Effector memory CD8-positive, alpha-beta T cell (primary cell): ENCODE results near the gene C16orf95.
A peak's percentile ranks its signal among the peaks of the same experiment; 100 is the strongest.
"Not testable (repeated sequence)": the region's sequence is repeated elsewhere in the genome, so short reads cannot be mapped to it uniquely, and the experiment has no call there.

ENCODE experiments used
- ATAC-seq: fragments of 150-1000 bp; cut with Tn5 transposase; replicated peaks from 2 replicates; pipeline ENCODE4 v1.10.0; 2021; ENCODE audit warnings: mild to moderate bottlenecking, moderate library complexity
- DNase-seq, 3 experiments: peaks; one replicate each; pipeline ENCODE4 v3.0.0; 2021
- H3K27ac Mint-ChIP-seq, 2 donors: one replicate each; pipeline ENCODE4 v1.8.0; 2022; ENCODE audit warnings: mild to moderate bottlenecking in 2 of 2, mixed read lengths in 2 of 2, moderate library complexity in 2 of 2
- H3K27me3 Mint-ChIP-seq, 2 donors: one replicate each; pipeline ENCODE4 v1.8.0; 2022; ENCODE audit warnings: mixed read lengths in 2 of 2
- H3K36me3 Mint-ChIP-seq: one replicate; pipeline ENCODE4 v1.8.0; 2022; ENCODE audit warnings: mild to moderate bottlenecking, moderate library complexity, mixed read lengths; ENCODE audit not compliant: insufficient read depth
- H3K4me1 Mint-ChIP-seq, 2 donors: one replicate each; pipeline ENCODE4 v1.8.0; 2022; ENCODE audit warnings: low read depth in 2 of 2, mixed read lengths in 2 of 2
- H3K4me3 Mint-ChIP-seq, 2 donors: one replicate each; pipeline ENCODE4 v1.8.0; 2022; ENCODE audit warnings: mild to moderate bottlenecking in 2 of 2, mixed read lengths in 2 of 2, moderate library complexity in 2 of 2
- H3K9me3 Mint-ChIP-seq, 2 donors: one replicate each; pipeline ENCODE4 v1.8.0; 2022; ENCODE audit warnings: mixed read lengths in 2 of 2
- total RNA-seq, 9 experiments: gene quantifications; one replicate each; lab custom pipeline; 2026; lab: John Stamatoyannopoulos, UW

The C16orf95 gene, protein sequence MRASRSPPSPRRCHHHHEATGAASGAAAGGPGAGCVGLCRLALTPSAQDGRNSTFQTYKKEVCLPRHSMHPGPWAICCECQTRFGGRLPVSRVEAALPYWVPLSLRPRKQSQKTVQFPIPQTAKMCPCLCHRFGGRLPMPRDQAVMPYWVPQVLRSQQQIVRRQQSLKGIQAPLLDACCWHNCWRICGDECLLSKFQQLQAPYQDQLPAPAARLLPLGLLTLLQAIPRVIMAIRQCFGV
- total RNA-seq = 0.39 to 2.2 (median 0.91) reads per million in 9 experiments

DNA sequence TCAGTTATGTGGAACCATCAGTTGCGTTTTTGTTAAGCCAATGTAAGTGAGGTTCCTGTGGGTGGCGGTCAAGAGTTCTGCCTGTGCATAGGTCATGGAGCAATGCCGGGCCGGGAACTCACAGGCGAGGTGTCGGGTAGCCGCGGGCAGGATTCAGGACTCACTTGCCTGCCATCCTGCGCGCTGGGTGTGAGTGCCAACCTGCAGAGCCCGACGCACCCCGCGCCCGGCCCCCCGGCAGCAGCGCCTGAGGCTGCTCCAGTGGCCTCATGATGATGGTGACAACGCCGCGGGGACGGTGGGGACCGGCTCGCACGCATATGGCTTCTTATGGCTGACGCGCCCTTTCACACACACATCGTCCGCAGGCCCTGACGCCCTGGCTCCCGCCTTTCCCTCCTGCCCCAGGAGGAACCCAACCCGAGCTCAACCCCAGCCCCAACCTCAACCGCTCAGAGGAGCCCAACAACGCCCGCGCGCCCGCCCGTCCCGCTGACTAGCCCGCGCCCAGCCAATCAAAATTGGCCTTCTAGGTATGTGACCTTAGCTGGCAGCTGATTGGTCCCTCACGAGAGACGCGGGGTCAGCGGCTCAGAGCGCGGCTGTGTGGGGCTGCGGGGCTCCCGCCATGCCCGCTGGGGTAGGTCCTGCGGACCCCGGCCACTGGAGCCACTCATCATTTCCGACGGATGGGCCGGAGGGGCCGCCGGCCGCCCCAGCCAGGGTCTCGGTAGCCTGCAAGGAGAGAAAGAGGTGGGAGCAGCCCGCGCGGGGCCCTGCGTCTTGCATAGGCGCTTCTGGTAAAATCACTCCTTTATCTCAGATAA, at the start of gene C16orf95:
TSS of gene C16orf95 (minus strand) at position 470 of the 827 bp plus-strand sequence. CDS start at position 320, 150 bp downstream.
- Mint-ChIP-seq H3K27ac (peak within 1 kb of the TSS; percentile 94 to 95), H3K4me1 (peaks cover 16 to 18% of the 10 kb centered on the region in 2 donors), H3K27me3 (no peaks in the 10 kb centered on the region), H3K4me3 (peak within 1 kb of the TSS; percentile 88 to 92), H3K9me3 (no peaks in the 10 kb centered on the region), H3K36me3 (peaks cover 24% of the 10 kb centered on the region)
- peak; percentile 93 for ATAC-seq
- DNase-seq = peak; percentile 98 to 99 (median 99)

GRCh38 chr16:87366930-87367329, 49.7 kb upstream of the C16orf95 start:
- peaks cover 34 to 40% of the 10 kb centered on the region in 2 donors for H3K4me1 Mint-ChIP-seq
- H3K27me3 Mint-ChIP-seq = no peaks in the 10 kb centered on the region
- ATAC-seq (no peak), DNase-seq (no peak)
- peak overlapping the region in 1 of 2 donors; percentile 13 for H3K27ac Mint-ChIP-seq
- H3K9me3 Mint-ChIP-seq = no peaks in the 10 kb centered on the region
- peaks cover 18% of the 10 kb centered on the region for H3K36me3 Mint-ChIP-seq
- no peak overlapping the region for H3K4me3 Mint-ChIP-seq

DNA sequence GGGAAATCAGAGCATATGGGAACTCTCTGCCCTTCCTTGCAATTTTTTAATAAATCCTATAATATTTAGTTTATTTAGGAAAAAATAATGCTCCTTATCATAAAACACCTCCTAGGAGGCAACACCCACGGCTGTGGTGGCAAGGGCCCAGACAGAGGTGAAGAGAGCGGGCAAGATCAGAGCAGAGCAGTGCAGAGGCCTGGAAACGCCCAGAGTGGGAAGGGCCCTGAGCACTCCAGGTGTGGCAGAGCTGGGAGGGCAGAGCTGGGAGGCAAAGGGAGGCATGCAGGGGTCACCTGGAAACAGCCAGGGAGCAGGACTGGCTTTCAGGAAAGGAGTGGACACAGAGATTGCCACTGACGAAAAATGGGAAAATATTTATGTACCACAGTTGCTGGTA, 49.1 kb upstream of the C16orf95 start:
- peaks cover 18% of the 10 kb centered on the region for H3K36me3 Mint-ChIP-seq
- H3K27me3 Mint-ChIP-seq = no peaks in the 10 kb centered on the region
- DNase-seq = no peak

GRCh38 chr16:87365021-87365713, 48.0 kb upstream of the C16orf95 start:
- H3K27me3 Mint-ChIP-seq = no peaks in the 10 kb centered on the region
- peaks cover 27 to 43% of the 10 kb centered on the region in 2 donors for H3K4me1 Mint-ChIP-seq
- peaks cover 28% of the 10 kb centered on the region for H3K36me3 Mint-ChIP-seq
- H3K27ac Mint-ChIP-seq = peak overlapping the region; percentile 28 to 86
- DNase-seq = no peak
- H3K4me3 Mint-ChIP-seq = no peak overlapping the region
- no peak for ATAC-seq
- no peaks in the 10 kb centered on the region for H3K9me3 Mint-ChIP-seq

More for the DNA sequence above, 49.1 kb upstream of the C16orf95 start:
- Mint-ChIP-seq H3K4me1 (peaks cover 29 to 42% of the 10 kb centered on the region in 2 donors), H3K4me3 (no peak overlapping the region), H3K27ac (peak overlapping the region; percentile 13 to 31), H3K9me3 (no peaks in the 10 kb centered on the region)
- no peak for ATAC-seq

- ATAC-seq (no peak), DNase-seq (no peak)
- Mint-ChIP-seq H3K9me3 (no peaks in the 10 kb centered on the region), H3K36me3 (peaks cover 35% of the 10 kb centered on the region), H3K27ac (peak overlapping the region; percentile 85 to 86), H3K4me1 (peaks cover 23 to 38% of the 10 kb centered on the region in 2 donors), H3K4me3 (peak overlapping the region in 1 of 2 donors; percentile 23), H3K27me3 (no peaks in the 10 kb centered on the region)
Observed at GRCh38 chr16:87363771-87364455, 46.7 kb upstream of the C16orf95 start.

DNA sequence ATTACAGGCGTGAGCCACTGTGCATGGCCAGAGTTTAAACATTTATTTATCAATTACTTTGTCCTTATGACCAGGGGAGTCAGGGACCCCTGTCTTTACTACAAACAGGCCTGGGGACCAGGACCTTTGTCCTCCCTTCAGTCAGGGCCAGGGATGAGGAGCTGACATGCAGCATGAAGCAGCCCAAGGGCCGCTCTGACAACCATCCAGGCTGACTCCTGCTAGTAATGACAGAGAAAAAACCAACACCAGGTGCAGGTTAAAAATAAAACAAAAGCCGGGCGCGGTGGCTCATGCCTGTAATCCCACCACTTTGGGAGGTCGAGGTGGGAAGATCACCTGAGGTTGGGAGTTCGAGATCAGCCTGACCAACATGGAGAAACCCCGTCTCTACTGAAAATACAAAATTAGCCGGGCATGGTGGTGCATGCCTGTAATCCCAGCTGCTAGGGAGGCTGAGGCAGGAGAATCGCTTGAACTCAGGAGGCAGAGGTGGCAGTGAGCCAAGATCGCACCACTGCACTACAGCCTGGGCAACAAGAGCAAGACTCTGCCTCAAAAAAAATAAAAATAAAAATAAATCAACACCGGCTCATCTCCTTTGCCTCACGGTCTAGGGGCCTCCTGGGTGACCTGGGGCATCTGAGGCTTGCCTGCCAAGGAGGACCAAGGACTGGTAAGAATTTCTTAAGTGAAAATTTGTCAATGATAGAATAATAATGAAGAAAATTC, 45.8 kb upstream of the C16orf95 start:
- not testable (repeated sequence) for H3K9me3 Mint-ChIP-seq, H3K27me3 Mint-ChIP-seq, DNase-seq, H3K4me3 Mint-ChIP-seq, ATAC-seq
- Mint-ChIP-seq H3K36me3 (peaks cover 40% of the 10 kb centered on the region), H3K4me1 (peaks cover 17 to 38% of the 10 kb centered on the region in 2 donors), H3K27ac (peak overlapping the region; percentile 49 to 85)

GRCh38 chr16:87361916-87362619, 44.9 kb upstream of the C16orf95 start:
- H3K9me3 Mint-ChIP-seq = no peaks in the 10 kb centered on the region
- H3K4me1 Mint-ChIP-seq = peaks cover 17 to 38% of the 10 kb centered on the region in 2 donors
- no peaks in the 10 kb centered on the region for H3K27me3 Mint-ChIP-seq
- H3K27ac Mint-ChIP-seq = no peak overlapping the region
- no peak for ATAC-seq
- peaks cover 41% of the 10 kb centered on the region for H3K36me3 Mint-ChIP-seq
- H3K4me3 Mint-ChIP-seq = no peak overlapping the region
- no peak for DNase-seq

DNA sequence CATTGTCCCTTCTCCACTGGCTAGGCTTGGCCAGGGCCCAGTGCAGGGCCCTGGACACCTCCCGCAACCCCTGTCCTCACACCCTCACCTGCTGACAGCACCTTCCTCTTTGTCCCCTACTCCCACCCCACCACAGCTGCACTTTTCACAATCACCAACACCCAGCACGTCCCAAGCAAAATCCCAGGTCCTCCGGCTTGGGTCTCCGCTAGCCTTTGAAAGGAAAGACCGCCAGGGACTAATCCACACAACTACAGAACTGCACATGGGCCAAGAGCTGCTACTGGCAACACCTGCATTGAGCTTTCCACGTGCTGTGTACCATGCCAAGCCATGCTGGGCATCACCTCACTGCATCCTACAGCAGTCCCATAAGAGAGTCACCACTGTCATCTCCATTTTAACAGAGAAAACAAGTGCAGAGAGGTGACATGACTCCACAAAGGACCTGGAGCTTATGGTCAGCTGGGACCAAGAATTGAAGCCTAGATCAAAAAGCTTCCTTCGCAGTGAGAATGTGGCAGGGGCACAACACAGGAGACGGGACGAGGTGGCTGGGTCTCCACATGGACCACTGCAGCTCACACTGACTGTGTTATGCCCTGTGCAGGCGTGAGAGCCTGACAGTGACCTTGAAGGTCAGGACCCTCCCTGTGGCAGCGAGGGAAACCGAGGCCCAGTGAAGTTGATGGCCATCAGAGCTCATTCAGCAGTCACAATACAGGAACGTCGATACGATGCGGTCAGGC, 43.8 kb upstream of the C16orf95 start:
- H3K36me3 Mint-ChIP-seq = peaks cover 37% of the 10 kb centered on the region
- H3K27ac Mint-ChIP-seq = peak overlapping the region in 1 of 2 donors; percentile 67
- H3K9me3 Mint-ChIP-seq = no peaks in the 10 kb centered on the region
- H3K4me3 Mint-ChIP-seq = no peak overlapping the region
- DNase-seq = no peak
- ATAC-seq = no peak
- H3K4me1 Mint-ChIP-seq = peaks cover 15 to 31% of the 10 kb centered on the region in 2 donors
- H3K27me3 Mint-ChIP-seq = no peaks in the 10 kb centered on the region

- H3K36me3 Mint-ChIP-seq = peaks cover 44% of the 10 kb centered on the region
- ATAC-seq (no peak), DNase-seq (no peak)
- no peaks in the 10 kb centered on the region for H3K9me3 Mint-ChIP-seq
- H3K27ac Mint-ChIP-seq = peak overlapping the region; percentile 55 to 67
- H3K4me1 Mint-ChIP-seq = peaks cover 7 to 15% of the 10 kb centered on the region in 2 donors
- H3K4me3 Mint-ChIP-seq = no peak overlapping the region
- no peaks in the 10 kb centered on the region for H3K27me3 Mint-ChIP-seq
Observed at GRCh38 chr16:87359121-87359520, 41.9 kb upstream of the C16orf95 start.

DNA sequence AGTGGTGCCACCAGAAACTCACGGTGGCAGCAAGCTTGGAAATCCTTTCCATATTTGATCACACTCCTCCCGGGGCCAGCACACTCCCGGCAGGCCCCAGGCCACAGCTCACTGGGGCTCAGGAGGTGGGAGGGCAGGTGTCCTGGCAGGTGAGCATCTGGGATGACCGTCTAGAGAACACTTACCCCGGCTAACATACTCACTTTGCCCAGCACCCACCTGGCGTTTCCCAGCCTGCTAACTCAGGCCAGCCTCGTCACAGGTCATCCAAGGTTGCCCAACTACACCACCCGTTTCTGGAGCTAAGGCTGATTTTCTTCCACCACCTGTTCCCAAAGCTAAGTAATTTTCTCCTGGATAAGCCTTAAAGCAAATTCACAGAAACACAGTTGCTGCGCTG, 41.5 kb upstream of the C16orf95 start:
- H3K9me3 Mint-ChIP-seq = no peaks in the 10 kb centered on the region
- no peak overlapping the region for H3K4me3 Mint-ChIP-seq
- H3K27me3 Mint-ChIP-seq = no peaks in the 10 kb centered on the region
- peaks cover 5 to 15% of the 10 kb centered on the region in 2 donors for H3K4me1 Mint-ChIP-seq
- H3K27ac Mint-ChIP-seq = peak overlapping the region in 1 of 2 donors; percentile 29
- peaks cover 42% of the 10 kb centered on the region for H3K36me3 Mint-ChIP-seq
- DNase-seq = no peak
- ATAC-seq = no peak

- Mint-ChIP-seq H3K27ac (peak overlapping the region in 1 of 2 donors; percentile 29), H3K36me3 (peaks cover 40% of the 10 kb centered on the region), H3K4me1 (peaks cover 5 to 11% of the 10 kb centered on the region in 2 donors), H3K4me3 (no peak overlapping the region), H3K9me3 (no peaks in the 10 kb centered on the region), H3K27me3 (no peaks in the 10 kb centered on the region)
- no peak for DNase-seq
- no peak for ATAC-seq
Observed at GRCh38 chr16:87358250-87358649, 41.1 kb upstream of the C16orf95 start.
